ENCODE measurements around the gene CRHR1.

Gene CRHR1

DNA sequence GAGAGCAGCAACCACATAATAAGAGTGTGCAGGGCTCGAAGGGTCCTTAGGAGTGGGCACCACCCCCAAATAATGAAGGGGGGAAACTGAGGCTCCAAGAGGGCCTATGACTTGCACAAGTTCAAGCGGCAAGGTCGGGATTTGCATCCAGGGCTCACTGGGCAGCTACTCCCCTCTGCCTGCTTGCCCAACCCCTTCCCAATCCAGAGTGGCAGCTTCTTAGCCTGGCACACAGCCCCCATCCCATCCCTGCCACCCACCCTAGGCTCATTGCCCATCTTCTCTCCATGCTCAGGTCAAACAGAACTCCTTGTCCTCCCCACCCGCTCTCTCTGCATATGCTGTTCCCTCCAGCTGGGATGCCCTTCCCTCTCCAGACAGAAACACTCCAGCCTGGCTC lies 63.0 kb downstream of the CRHR1 start:
- no peak for TF ChIP-seq GABPA (IDR thresholded peaks at IDR 0.05; ENCODE audit: low read depth)
- no peak for TF ChIP-seq POLR2AphosphoS5 (IDR thresholded peaks at IDR 0.05; ENCODE audit: low read depth)
- TF ChIP-seq, protein P1, sequence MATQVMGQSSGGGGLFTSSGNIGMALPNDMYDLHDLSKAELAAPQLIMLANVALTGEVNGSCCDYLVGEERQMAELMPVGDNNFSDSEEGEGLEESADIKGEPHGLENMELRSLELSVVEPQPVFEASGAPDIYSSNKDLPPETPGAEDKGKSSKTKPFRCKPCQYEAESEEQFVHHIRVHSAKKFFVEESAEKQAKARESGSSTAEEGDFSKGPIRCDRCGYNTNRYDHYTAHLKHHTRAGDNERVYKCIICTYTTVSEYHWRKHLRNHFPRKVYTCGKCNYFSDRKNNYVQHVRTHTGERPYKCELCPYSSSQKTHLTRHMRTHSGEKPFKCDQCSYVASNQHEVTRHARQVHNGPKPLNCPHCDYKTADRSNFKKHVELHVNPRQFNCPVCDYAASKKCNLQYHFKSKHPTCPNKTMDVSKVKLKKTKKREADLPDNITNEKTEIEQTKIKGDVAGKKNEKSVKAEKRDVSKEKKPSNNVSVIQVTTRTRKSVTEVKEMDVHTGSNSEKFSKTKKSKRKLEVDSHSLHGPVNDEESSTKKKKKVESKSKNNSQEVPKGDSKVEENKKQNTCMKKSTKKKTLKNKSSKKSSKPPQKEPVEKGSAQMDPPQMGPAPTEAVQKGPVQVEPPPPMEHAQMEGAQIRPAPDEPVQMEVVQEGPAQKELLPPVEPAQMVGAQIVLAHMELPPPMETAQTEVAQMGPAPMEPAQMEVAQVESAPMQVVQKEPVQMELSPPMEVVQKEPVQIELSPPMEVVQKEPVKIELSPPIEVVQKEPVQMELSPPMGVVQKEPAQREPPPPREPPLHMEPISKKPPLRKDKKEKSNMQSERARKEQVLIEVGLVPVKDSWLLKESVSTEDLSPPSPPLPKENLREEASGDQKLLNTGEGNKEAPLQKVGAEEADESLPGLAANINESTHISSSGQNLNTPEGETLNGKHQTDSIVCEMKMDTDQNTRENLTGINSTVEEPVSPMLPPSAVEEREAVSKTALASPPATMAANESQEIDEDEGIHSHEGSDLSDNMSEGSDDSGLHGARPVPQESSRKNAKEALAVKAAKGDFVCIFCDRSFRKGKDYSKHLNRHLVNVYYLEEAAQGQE (IDR thresholded peaks at IDR 0.05; ENCODE audit: insufficient replicate concordance, low read depth) = no peak
- no peak for TF ChIP-seq SPI1 (IDR thresholded peaks at IDR 0.05; ENCODE audit: borderline replicate concordance, low read depth)
- TF ChIP-seq, protein P2, sequence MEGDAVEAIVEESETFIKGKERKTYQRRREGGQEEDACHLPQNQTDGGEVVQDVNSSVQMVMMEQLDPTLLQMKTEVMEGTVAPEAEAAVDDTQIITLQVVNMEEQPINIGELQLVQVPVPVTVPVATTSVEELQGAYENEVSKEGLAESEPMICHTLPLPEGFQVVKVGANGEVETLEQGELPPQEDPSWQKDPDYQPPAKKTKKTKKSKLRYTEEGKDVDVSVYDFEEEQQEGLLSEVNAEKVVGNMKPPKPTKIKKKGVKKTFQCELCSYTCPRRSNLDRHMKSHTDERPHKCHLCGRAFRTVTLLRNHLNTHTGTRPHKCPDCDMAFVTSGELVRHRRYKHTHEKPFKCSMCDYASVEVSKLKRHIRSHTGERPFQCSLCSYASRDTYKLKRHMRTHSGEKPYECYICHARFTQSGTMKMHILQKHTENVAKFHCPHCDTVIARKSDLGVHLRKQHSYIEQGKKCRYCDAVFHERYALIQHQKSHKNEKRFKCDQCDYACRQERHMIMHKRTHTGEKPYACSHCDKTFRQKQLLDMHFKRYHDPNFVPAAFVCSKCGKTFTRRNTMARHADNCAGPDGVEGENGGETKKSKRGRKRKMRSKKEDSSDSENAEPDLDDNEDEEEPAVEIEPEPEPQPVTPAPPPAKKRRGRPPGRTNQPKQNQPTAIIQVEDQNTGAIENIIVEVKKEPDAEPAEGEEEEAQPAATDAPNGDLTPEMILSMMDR (IDR thresholded peaks at IDR 0.05; ENCODE audit: insufficient read depth, low read length) = no peak
- DNase-seq (ENCODE audit: low read depth in 1 of 2, low spot score in 1 of 2) = no peak
- no peak overlapping the region for H3K27ac ChIP-seq (replicated peaks)
- H3K4me3 ChIP-seq (replicated peaks; ENCODE audit: insufficient read depth, low read length) = no peak overlapping the region
- H3K27me3 ChIP-seq (ENCODE audit: insufficient read depth, poor library complexity, severe bottlenecking) = peaks cover 1% of the 10 kb centered on the region

DNA sequence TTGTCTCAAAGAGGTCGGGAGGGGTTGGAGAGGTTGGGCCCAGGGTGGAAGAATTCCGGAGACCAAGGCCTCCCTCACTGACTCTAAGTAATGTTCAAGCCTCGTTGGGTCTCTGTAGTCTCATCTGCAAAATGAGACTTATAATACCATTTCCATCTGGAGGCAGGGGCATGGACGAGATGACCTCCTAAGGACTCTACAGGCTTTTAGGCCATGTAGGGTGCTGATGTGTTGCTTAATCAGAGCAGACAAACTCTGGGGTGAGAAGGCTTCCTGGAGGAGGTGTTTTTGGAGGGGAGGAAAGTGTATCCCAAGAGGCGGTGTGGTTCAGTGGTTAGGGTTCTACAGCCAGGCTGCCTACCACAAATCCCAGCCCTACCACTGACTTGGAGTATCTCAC lies 63.6 kb downstream of the CRHR1 start:
- H3K27me3 ChIP-seq (ENCODE audit: insufficient read depth, poor library complexity, severe bottlenecking) = peaks cover 4% of the 10 kb centered on the region
- TF ChIP-seq, protein P1 (IDR thresholded peaks at IDR 0.05; ENCODE audit: insufficient replicate concordance, low read depth) = no peak
- TF ChIP-seq SPI1 (IDR thresholded peaks at IDR 0.05; ENCODE audit: borderline replicate concordance, low read depth) = no peak
- no peak for TF ChIP-seq GABPA (IDR thresholded peaks at IDR 0.05; ENCODE audit: low read depth)
- TF ChIP-seq, protein P2 (IDR thresholded peaks at IDR 0.05; ENCODE audit: insufficient read depth, low read length) = no peak
- no peak for TF ChIP-seq POLR2AphosphoS5 (IDR thresholded peaks at IDR 0.05; ENCODE audit: low read depth)
- no peak overlapping the region for H3K27ac ChIP-seq (replicated peaks)
- no peak overlapping the region for H3K4me3 ChIP-seq (replicated peaks; ENCODE audit: insufficient read depth, low read length)
- no peak for DNase-seq (ENCODE audit: low read depth in 1 of 2, low spot score in 1 of 2)

DNA sequence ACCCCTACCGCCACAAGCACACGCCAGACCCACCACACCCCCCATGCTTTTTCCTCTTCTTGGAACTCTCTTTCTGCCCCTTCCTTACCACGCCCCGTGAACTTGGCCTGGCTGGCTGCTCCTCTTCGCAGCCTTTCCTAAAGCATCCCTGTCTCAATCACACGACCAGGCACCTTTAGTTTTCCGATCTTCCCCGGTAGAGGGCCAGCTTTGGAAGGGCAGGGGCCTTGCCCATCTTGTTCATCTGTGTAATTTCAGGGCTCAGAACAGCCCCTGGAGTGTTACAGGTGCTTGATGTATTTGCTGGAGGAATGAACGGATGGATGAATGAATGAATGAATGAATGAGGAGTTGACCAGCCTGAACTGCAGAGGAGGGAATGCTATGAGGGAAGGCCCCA lies 64.3 kb downstream of the CRHR1 start:
- DNase-seq (ENCODE audit: low read depth in 1 of 2, low spot score in 1 of 2) = no peak
- TF ChIP-seq POLR2AphosphoS5 (IDR thresholded peaks at IDR 0.05; ENCODE audit: low read depth) (no peak), SPI1 (IDR thresholded peaks at IDR 0.05; ENCODE audit: borderline replicate concordance, low read depth) (no peak)
- TF ChIP-seq, protein P2 (IDR thresholded peaks at IDR 0.05; ENCODE audit: insufficient read depth, low read length) = no peak
- TF ChIP-seq, protein P1 (IDR thresholded peaks at IDR 0.05; ENCODE audit: insufficient replicate concordance, low read depth) = no peak
- Histone ChIP-seq H3K4me3 (replicated peaks; ENCODE audit: insufficient read depth, low read length) (no peak overlapping the region), H3K27me3 (ENCODE audit: insufficient read depth, poor library complexity, severe bottlenecking) (peaks cover 4% of the 10 kb centered on the region), H3K27ac (replicated peaks) (no peak overlapping the region)

Measured in HL-60 (cell line).